ENCODE results near the gene TASP1.

DNA sequence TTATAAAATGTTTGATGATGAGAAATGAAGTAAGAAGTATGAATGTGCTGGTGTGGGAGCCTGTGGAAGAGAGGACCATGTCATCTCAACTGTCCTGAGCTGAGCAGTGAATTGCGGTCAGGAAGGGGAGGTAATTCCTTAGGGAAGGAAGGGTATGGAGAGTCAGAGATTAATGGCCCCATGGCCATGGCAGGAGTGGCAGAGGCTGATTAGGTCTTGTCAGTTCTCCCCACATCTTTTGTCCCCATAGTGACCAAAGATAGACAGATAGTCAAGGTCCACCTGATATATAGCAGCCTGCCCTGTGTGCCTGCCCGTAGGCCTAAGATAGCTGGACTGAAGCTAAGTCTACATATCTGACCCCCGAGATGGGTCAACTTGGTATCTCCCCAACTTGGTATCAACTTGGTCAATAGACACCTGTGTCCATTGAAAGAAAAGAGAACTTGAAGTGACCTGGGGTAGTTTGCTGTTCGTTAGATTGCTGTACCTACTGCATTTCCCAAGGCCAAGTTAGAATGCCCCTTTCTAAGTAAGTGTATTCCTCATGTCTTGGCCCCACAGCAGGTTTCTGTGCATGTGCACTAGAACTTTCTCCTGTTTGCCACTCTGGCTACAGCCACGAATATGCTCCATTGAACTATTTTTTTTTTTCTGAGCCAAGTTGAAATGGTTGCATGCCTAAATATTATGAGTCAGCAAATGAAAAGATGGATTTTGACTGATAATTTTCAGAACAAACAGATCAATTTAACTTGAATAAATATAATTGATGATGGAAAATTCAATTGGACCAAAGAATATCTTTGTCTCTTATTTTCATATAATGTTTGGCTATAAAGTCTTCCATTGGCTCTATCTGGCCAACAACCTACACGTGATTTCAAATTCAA is 274.2 kb downstream of the TASP1 start:
- TF ChIP-seq, protein P1, sequence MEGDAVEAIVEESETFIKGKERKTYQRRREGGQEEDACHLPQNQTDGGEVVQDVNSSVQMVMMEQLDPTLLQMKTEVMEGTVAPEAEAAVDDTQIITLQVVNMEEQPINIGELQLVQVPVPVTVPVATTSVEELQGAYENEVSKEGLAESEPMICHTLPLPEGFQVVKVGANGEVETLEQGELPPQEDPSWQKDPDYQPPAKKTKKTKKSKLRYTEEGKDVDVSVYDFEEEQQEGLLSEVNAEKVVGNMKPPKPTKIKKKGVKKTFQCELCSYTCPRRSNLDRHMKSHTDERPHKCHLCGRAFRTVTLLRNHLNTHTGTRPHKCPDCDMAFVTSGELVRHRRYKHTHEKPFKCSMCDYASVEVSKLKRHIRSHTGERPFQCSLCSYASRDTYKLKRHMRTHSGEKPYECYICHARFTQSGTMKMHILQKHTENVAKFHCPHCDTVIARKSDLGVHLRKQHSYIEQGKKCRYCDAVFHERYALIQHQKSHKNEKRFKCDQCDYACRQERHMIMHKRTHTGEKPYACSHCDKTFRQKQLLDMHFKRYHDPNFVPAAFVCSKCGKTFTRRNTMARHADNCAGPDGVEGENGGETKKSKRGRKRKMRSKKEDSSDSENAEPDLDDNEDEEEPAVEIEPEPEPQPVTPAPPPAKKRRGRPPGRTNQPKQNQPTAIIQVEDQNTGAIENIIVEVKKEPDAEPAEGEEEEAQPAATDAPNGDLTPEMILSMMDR (IDR thresholded peaks at IDR 0.05) = no peak
- TF ChIP-seq POLR2A (IDR thresholded peaks at IDR 0.05) = no peak
